ENCODE measurements around the gene HRH4. TPM values are rescaled to one million over a fixed set of nuclear protein-coding genes. Genes with fewer than 3 reads are reported as not detected.

HRH4 gene, protein sequence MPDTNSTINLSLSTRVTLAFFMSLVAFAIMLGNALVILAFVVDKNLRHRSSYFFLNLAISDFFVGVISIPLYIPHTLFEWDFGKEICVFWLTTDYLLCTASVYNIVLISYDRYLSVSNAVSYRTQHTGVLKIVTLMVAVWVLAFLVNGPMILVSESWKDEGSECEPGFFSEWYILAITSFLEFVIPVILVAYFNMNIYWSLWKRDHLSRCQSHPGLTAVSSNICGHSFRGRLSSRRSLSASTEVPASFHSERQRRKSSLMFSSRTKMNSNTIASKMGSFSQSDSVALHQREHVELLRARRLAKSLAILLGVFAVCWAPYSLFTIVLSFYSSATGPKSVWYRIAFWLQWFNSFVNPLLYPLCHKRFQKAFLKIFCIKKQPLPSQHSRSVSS
- total RNA-seq, result under 1 TPM in 2 of 3 donors, not detected in 1; 0.28 to 0.29 TPM
- long read RNA-seq, donor 1, partial matches to known transcripts, result 0 of 1 reads
- long read RNA-seq, donor 1, other reads (novel, unspliced or antisense), result 0 of 1 reads
- long read RNA-seq, donor 2, result 0 reads

DNA sequence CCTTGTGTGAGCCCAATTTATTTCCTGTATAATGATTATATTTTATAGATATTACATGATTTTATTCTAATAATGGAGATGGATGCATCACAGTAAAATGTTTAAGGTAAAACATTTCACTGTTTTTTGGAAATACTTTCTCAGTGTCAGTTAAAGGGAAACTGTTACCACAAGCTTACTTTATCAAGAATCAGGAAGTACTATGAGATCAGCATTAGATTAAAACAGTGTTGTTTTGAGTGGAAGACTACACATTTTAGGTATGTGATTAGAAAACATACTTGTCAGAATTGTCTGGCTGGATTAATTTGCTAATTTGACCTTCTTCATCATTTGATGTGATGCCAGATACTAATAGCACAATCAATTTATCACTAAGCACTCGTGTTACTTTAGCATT is at the start of gene HRH4:
TSS of gene HRH4 (plus strand) at position 250 of the 400 bp plus-strand sequence. CDS start at position 342, 92 bp downstream.
- ATAC-seq, result no peak
- intact Hi-C loops (cut with DNase I, micrococcal nuclease), result no loop called here
- TF ChIP-seq, protein P1, sequence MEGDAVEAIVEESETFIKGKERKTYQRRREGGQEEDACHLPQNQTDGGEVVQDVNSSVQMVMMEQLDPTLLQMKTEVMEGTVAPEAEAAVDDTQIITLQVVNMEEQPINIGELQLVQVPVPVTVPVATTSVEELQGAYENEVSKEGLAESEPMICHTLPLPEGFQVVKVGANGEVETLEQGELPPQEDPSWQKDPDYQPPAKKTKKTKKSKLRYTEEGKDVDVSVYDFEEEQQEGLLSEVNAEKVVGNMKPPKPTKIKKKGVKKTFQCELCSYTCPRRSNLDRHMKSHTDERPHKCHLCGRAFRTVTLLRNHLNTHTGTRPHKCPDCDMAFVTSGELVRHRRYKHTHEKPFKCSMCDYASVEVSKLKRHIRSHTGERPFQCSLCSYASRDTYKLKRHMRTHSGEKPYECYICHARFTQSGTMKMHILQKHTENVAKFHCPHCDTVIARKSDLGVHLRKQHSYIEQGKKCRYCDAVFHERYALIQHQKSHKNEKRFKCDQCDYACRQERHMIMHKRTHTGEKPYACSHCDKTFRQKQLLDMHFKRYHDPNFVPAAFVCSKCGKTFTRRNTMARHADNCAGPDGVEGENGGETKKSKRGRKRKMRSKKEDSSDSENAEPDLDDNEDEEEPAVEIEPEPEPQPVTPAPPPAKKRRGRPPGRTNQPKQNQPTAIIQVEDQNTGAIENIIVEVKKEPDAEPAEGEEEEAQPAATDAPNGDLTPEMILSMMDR (IDR thresholded peaks at IDR 0.05), result no peak
- no peaks in the 10 kb centered on the region for H3K4me1 ChIP-seq (ENCODE audit: low read depth)
- no peaks in the 10 kb centered on the region for H3K9me3 ChIP-seq
- DNase-seq, result no peak
- H3K4me3 ChIP-seq, result no peak within 1 kb of the TSS
- no peaks in the 10 kb centered on the region for H3K36me3 ChIP-seq (ENCODE audit: low read depth)

DNA sequence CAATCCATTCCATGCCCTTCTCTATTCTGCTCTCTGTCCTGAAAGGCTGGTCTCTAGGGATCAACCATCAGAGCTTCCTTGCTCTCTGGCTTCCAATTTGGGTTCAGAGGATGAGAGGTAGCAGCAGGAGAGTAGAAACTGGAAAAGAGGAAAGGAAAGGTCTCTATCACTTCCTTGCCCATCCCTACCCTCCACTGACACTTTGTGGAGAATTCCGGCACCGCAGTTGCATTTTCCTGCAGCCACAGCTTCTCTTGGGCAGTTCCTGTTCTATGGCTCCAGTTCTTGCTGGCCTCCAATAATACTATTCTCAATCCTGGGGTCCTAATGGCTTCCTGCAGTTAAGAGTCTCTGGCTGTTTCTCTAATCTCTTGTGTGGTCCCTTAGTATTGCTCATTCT is 47.3 kb upstream of the HRH4 start:
- H3K4me3 ChIP-seq, result no peak overlapping the region
- H3K4me1 ChIP-seq (ENCODE audit: low read depth), result no peaks in the 10 kb centered on the region
- TF ChIP-seq, protein P1 (IDR thresholded peaks at IDR 0.05), result peak; percentile 27
- DNase-seq, result peak in 1 of 3 donors; percentile 62
- no peak for ATAC-seq
- no peaks in the 10 kb centered on the region for H3K9me3 ChIP-seq
- intact Hi-C loops (cut with DNase I, micrococcal nuclease), result no loop called here
- no peaks in the 10 kb centered on the region for H3K36me3 ChIP-seq (ENCODE audit: low read depth)

DNA sequence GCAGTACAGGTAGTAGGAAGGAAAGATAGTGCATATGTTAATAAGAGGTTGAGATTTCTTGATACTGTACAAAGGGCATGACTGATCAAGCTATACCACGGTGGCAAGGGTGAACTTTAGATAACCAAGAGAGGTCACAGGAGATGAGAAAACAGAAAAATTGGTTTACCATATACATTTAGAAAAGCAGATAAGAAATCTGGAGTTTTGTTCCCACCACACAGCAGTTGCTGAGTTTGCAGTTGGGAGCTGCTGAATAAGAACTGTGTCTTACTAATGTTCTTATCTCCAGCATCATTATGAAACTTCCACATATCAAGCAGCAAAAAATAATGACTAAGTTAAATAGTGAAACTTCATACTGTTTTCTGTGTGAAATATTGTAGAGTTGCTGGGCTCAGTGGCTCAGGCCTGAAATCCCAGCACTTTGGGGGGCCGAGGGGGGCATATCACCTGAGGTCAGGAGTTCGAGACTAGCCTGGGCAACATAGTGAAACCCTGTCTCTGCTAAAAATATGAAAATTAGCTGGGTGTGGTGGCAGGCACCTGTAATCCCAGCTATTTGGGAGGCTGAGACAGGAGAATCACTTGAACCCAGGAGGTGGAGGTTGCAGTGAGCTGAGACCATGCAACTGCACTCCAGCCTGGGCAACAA is 46.0 kb upstream of the HRH4 start:
- ATAC-seq (no peak), DNase-seq (no peak)
- TF ChIP-seq, protein P1 (IDR thresholded peaks at IDR 0.05), result no peak
- Histone ChIP-seq H3K9me3 (no peaks in the 10 kb centered on the region), H3K4me1 (ENCODE audit: low read depth) (no peaks in the 10 kb centered on the region), H3K4me3 (no peak overlapping the region), H3K36me3 (ENCODE audit: low read depth) (no peaks in the 10 kb centered on the region)
- intact Hi-C loops (cut with DNase I, micrococcal nuclease), result no loop called here

DNA sequence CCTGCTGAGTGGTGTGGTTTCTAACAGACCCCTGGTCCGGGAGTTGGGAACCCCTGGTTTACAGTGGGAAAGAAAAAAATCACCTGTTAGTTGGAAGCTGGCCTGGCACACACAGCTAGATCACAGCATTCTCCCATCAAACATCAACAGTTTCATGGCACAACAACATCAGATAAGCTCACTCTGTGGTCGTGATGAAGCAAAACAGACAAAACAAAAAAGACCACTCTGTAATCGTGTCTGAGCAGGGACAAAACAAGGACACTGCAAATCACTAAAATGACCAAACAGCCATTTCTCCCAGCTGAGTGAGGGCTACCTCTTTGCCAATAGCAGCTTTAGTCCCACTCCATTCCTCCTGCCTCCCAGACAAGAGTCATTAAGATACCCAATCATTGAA is 43.0 kb upstream of the HRH4 start:
- Histone ChIP-seq H3K9me3 (no peaks in the 10 kb centered on the region), H3K4me3 (no peak overlapping the region), H3K36me3 (ENCODE audit: low read depth) (no peaks in the 10 kb centered on the region), H3K4me1 (ENCODE audit: low read depth) (no peaks in the 10 kb centered on the region)
- DNase-seq (no peak), ATAC-seq (no peak)
- intact Hi-C loops (cut with DNase I, micrococcal nuclease), result no loop called here
- TF ChIP-seq, protein P1 (IDR thresholded peaks at IDR 0.05), result no peak

DNA sequence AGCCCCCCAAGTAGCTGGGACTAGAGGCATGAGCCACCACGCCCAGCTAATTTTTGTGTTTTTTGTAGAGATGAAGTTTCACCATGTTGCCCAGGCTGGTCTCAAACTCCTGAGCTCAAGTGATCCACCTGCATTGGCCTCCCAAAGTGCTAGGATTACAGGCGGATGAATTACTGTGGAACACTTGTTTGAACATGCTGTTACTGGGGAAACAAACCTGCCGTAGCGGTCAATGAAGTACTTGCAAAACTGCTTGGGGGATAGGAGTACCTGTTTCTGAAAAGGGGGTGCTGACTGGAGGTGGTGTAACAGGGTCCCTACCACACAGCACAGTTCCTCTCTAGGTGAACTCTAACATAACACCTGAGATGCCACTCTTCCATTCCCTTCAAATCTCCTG is 39.9 kb upstream of the HRH4 start:
- Histone ChIP-seq H3K4me1 (ENCODE audit: low read depth) (no peaks in the 10 kb centered on the region), H3K36me3 (ENCODE audit: low read depth) (no peaks in the 10 kb centered on the region), H3K4me3 (no peak overlapping the region), H3K9me3 (no peaks in the 10 kb centered on the region)
- DNase-seq (no peak), ATAC-seq (no peak)
- TF ChIP-seq, protein P1 (IDR thresholded peaks at IDR 0.05), result no peak
- intact Hi-C loops (cut with DNase I, micrococcal nuclease), result no loop called here

All from mucosa of descending colon (tissue), 3 donors.